G401 (cell line): ENCODE results near the gene TC2N. TPM values are rescaled to one million over a fixed set of nuclear protein-coding genes. Genes with fewer than 3 reads are reported as not detected.
"Not testable (repeated sequence)": the region's sequence is repeated elsewhere in the genome, so short reads cannot be mapped to it uniquely, and the experiment has no call there.

Experiments
- DNase-seq: peaks from one replicate; pipeline ENCODE4 v3.0.0-alpha.2; 2015; ENCODE audit warnings: low spot score
- in situ Hi-C: cut with HindIII; loops from 2 replicates; pipeline ENCODE4 v1.10.0; 2016; ENCODE audit warnings: low sequenced_read_pairs, mixed read lengths
- total RNA-seq: library from RNA; depleted of rRNA; stranded (reverse); fragments of >200 nt; shearing (Covaris generic); gene quantifications from 2 replicates; pipeline ENCODE4 v1.2.3, GENCODE V29; 2014

The TC2N gene
- total RNA-seq, 1 experiment from 2014 or later = not detected

DNA sequence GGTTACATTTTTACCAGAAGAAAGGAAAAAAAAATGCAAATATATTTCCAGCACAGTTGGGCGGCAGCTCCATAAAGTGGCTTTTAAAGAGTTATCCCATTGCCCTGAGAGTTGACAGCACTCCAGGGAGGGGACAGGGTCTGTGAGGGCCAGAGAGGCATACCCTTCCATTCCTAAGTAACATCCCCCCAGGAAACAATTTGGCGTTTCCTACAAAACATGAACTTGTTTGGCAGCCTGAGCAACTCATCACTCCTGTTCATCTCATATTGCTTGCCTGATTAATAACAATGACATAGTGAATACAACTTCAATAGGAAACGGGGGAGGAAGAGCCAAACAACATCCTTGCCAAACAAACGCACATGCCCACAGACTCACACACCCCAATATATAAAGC lies 23.3 kb downstream of the TC2N start:
- DNase-seq = no peak

DNA sequence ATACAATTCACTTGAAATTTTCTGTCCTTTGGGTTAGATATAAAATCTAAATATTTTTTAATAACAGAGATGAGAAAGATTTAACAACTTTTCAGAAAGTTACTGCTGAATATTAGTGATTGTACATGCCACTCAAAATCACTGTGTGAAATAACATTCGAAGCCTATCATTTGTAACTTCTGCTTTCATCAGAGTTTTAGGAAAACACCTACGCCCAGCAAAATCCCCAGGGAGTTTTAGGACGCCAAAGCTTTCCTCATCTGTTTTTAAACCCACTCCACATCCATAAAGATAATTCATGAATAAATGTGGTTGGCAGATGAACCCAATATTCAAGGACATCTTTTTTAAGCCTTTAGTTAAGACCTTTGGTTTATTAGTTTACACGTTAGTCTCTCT lies 23.9 kb downstream of the TC2N start:
- in situ Hi-C loops = no loop called here
- DNase-seq = no peak

More for the DNA sequence above, 23.3 kb downstream of the TC2N start:
- in situ Hi-C loops = no loop called here

DNA sequence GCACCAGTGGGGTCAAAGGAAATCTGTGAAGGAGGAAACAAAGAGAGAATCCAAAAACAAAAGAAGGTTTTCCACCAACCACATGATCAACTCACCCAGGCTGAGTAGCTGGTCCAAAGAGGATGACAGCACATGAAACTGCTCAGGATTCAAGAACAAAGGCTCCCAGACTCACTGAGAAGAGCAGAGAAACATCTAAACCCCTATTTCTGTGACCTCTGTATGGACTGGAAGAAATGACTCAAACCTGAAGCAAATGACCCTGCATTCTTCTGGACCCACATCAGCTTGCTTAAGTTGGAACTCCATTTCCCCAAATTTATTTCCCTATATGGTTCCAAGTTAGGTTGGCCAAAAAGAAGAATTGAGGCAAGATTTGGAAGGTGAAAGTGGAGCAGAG lies 26.3 kb downstream of the TC2N start:
- in situ Hi-C loops = no loop called here
- DNase-seq = no peak

DNA sequence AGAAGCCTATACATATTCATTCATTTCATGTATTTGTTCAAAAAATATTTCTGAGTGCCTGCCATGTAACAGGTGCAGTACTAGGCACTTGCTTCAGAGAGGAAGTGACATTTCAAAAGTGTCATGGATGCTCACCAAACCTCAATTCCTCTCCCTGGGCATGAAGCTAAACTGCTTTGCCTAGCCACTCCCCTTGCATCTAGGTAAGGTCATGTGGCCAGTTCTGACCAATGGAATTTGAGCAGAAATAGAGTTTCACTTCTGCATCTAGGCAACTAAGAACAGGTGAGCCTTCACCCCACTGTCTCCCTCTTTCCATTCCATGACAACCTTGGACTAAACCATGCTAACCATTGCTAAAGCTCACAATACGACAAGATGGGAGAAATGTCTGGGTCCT lies 27.6 kb downstream of the TC2N start:
- no peak for DNase-seq
- in situ Hi-C loops = no loop called here

DNA sequence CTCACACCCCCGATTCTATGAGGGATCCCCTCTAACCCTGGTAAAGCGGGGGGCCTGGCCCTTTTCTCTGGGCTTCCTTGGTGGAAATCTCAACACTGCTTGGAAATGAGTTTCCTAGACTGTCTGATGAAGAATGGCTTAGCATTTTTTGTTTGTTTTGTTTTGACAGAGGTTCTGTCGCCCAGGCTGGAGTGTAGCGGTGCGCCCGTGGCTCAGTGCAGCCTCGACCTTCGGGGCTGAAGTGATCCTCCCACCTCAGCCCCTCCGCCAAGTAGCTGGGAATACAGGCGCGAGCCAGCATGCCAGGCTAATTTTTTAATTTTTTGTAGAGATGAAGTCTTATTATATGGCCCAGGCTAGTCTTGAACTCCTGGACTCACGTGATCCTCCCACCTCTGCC lies 30.3 kb downstream of the TC2N start:
- DNase-seq = no peak
- in situ Hi-C loops = no loop called here

DNA sequence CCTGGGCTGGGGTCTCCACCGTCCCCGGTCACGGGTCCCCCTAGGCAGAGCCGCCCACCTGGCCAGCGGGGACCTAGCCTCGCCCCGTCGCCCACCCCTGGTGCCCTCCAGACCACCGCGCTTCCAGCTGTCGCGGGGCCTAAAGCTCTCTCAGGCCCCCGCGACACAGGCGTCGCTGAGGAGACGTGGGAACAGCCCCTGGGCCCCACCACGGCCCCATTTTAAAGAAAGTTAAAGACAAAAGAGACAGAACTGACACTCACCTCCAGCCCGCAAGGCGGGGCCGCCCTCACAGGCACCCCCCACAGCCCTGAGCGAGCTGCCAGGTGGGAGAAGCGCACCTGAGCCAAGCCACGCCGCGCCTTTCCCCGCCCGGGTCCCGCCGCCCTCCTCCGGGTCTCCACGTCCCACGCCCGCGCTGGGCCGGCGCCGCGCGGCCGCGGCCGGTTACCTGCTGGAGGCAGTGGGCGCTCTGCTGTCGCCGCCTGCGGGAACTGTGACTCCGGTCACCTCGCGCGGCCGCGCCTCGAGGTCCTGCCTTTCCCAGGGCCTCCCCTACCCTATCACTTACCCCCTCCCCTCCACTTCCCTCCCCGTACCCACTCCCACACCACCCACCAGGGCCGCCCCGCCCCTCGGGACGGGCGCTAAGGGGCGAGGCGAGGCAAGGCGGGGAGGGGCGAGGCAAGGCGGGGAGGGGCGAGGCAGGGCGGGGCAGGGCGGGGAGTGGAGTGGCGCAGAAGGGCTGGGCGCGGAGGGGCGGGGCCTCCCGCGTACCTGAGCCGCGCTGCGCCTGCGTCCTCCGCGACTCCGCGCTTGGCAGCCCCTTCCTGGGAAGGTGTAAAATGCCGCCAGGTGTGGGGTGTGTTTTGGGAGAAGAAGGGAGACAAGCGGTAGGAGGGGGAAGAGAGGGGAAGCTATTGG lies 31.2 kb downstream of the TC2N start:
- DNase-seq = no peak

DNA sequence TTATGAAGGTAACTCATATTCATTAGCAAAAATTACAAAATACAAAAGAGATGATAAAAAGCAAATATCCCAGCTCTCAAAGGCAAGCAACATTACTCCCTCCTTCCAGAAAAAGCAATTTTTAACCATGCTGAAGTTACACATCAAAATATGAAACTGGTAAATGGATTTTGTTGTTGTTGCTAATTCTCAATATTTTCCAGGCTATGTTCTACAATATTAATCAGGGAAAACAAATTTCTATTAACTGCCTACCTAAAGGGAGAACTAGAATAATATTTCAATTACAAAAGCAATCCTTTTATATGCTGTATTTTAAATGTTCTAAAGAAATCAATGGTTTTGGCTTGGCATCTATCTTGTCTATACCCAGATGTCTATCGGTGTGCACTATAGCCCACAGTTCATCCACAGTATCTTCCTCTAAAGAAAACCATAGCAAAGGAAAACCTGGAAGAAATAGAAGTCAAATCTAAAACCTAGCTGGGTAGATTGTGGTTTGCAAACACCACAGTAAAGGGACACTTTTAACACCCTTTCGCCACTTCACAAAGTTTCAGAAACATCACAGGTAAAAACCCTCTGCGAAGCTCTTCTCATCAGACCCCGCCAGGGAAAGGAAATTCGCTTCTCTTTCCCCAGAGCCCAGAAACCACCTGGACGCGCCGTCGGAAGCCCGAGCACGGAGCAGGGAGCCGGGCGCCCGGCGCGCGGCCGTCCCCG lies 32.0 kb downstream of the TC2N start:
- DNase-seq = no peak
- in situ Hi-C loops = no loop called here

More for the DNA sequence above, 31.2 kb downstream of the TC2N start:
- in situ Hi-C loops = no loop called here

DNA sequence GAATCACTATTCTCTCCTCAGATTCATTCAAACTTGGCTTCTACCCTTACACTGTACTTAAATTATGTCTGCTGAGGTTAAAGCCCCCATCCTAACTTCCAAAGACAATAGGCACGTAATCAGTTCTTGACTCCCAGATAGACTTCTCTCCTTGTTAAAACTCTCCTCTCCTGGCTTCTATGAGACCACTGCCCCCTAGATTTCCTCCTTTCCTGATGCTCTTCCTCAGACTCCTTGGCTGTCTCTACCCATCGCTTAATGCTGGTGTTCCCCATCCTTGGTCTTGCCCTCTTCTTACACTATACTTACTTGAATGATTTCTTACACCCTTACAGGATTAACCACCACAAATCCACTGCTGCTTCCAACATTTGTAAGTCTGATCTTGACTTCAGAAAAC lies 32.8 kb downstream of the TC2N start:
- no peak for DNase-seq
- in situ Hi-C loops = no loop called here

DNA sequence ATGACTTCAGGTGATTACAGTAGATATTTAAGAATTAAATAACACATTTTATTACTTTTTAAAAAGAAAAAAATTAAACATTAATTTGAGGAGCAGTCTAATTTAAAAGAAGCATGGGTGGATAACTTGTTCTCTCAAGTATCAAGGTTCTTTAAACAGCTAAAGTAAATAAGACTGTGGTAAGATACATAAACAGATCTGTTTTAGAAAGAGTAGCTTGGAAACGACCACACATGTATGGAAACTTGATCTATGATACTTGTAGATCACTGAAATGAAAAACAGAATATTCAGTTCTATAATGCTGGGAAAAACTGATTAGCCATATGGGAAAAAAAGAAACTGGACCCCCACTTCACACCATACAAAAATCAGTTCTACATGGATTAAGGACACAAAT lies 36.0 kb downstream of the TC2N start:
- DNase-seq = no peak
- in situ Hi-C loops = no loop called here

DNA sequence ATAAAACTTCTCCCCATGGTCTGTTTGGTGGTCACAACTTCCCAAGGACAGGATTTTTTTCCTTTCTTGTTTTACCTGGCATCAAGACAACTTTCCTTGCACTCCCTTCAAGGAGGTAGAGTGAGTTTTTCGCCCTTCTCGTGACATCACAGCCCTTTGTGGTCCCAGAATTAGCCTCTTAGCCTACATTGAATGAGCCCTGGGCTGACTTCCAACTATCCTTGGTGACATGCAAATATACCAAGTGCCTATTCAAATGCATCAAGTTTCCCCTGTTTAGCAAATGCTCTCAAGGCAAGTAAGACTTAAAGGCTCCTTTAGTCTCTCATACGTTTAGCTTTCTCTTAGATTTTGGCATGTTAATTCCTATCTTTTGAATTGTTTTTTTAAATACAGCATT lies 36.6 kb downstream of the TC2N start:
- no peak for DNase-seq
- in situ Hi-C loops = no loop called here

DNA sequence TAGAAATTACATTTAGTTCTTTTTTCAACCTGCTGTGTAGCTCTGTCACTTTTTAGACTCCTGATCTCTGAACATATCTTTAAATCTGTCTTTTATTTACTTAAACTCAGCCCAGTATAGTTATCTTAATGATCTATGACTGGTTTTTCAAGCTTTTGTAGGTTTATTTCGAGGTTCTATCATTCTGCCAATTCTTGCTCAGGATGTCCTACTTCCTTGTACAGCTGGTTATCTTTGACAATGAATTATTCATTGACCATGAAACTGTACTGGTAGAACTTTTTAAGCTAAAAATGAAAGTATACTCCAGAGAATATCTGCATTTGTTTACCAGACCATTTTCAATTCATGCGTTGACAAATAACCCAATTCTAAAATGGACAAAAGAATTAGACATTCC lies 37.8 kb downstream of the TC2N start:
- DNase-seq = no peak
- in situ Hi-C loops = no loop called here

DNA sequence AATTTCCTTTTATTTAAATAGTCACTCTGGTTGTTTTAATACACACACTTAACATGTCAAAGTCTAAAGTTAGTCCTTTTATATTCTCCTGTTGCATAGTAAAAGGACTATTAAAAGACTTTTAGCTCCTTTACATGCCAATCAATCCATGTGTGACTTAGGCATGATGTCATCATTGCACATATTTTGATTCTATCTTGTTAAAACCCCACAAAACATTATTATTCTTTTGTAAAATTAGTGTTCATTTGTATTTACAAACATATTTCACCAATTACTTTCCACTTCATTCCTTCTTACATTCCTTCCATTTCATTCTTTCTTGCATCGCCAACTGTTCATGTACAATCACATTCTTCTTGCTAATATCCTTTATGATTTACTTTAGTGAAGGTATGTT lies 39.6 kb downstream of the TC2N start:
- no peak for DNase-seq
- in situ Hi-C loops = no loop called here

DNA sequence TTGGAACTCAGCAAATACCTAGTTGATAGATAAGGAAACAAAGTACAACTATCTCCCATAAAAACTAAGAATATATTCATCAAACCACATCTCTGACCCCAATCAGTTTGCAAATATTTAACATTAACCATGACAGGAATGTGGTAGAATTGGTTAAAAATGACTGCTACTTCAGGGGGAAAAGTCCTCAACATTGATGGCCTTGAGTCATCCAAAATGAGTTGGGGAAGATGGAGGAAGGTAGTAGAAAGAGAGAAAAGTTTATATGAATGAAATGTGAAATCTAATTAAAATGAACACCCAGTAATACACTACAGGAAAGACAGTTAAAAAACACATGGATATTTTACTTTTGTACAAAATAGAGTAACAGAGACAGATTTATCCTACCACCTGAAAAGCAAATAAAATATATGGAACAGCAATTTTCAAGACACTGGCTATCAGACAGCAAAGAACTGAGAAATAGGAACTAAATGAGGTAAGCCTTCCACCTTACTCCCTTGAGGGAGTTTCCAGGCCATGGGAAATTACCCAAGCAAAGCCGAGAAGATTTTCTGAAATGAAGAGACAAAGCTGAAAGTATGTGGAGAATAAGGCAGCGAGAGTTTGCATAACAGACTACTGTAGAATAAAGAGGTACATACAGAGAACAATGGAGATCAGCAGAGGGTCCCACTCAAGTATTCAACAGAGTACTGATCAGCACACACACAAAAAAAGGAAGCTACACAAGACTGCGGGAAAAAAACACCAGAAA lies 49.6 kb downstream of the TC2N start:
- DNase-seq = no peak
- in situ Hi-C loops = no loop called here

DNA sequence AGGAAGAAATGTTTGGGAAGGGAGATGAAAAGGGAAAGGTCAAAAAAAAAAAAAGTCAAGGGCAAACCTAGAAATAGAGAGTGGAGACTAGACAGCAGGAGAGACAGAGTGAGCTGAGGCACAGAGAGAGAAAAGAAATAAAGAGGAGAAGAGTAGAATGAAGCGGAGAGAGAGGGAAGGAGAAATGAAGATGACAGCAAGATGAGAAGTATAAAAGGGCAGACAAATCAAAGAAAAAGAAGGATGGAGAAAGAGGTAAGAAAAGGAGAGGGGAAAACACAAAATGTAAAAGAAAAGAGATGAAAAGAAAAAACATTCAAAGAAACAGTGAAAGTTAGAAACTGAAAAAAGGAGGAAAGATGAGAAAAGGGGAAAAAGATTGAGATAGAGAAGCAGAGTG lies 53.0 kb downstream of the TC2N start:
- in situ Hi-C loops = no loop called here

DNA sequence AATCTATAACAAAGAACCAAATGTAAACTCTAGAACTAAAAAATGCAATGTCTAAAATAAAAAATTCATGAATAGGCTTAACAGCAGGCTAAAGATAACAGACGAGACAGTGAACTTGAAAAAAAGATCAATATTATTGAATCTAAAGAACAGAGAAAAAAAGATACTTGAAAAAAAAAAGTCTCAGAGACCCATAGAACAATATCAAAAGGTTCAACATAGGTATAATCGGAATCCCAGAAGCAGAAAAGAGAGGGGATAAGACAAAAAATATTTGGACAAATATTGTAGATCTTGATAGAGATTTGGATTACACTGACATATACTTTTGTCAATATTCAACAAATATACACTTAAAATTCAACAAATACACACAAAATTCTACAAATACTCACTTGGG lies 56.6 kb downstream of the TC2N start:
- DNase-seq = no peak
- in situ Hi-C loops = no loop called here

More for the DNA sequence above, 53.0 kb downstream of the TC2N start:
- DNase-seq = no peak

DNA sequence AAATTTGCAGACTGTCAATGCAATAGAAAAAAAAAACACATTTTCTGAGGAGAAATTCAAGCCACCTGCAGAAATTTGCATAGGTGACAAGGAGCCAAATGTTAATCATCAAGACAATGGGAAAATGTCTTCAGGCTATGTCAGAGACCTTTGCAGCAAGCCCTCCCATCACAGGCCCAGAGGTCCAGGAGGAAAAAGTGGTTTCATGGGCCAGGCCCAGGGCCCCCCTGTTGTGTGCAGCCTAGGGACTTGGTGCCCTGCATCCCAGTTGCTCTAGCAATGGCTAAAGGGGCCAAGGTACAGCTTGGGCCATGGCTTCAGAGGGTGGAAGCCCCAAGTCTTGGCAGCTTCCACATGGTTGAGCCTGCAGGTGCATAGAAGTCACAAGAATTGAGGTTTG lies 60.6 kb downstream of the TC2N start:
- in situ Hi-C loops = no loop called here
- DNase-seq = no peak

DNA sequence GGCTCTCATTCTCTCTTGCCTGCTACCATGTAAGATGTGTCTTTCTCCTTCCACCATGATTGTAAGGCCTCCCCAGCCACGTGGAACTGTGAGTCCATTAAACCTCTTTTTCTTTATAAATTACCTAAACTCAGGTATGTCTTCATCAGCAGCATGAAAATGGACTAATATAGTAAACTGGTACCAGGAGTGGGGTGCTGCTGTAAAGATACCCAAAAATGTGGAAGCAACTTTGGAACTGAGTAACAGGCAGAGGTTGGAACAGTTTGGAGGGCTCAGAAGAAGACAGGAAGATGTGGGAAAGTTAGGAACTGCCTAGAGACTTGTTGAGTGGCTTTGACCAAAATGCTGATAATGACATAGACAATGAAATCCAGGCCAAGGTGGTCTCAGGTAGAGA lies 61.2 kb downstream of the TC2N start:
- in situ Hi-C loops = not testable (repeated sequence)

DNA sequence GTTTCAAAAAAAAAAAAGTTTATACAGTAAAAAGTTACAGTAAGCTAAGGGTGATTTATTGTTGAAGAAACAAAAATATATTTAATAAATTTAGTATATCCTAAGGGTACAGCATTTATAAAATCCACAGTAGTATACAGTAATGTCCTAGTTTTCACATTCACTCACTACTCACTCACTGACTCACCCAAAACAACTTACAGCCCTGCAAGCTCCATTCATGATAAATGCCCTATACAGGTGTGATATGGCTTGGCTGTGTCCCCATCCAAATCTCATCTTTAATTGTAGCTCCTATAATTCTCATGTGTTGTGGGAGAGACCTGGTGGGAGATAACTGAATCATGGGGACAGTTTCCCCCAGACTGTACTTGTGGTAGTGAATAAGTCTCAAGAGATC lies 61.7 kb downstream of the TC2N start:
- DNase-seq = no peak
- in situ Hi-C loops = no loop called here

More for the DNA sequence above, 61.2 kb downstream of the TC2N start:
- not testable (repeated sequence) for DNase-seq

DNA sequence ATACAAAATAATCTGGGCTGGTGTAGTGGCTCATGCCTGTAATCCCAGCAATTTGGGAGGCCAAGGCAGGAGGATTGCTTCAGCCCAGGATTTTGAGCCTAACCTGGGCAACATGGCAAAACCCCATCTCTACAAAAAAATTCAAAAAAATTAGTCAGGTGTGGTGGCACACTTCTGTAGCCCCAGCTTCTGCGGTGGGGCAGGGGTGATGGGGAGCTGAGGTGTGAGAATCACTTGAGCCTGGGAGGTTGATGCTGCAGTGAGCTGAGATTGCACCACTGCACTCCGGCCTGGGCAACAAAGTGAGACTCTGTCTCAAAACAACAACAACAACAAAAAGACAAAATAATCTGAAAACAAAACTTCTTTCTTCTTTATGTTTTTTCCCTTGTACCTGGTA lies 66.0 kb downstream of the TC2N start:
- DNase-seq = no peak
- in situ Hi-C loops = no loop called here
